HepG2 (cell line): ENCODE results near the gene GLB1L3. TPM values are rescaled to one million over a fixed set of nuclear protein-coding genes. Genes with fewer than 3 reads are reported as not detected.

ENCODE experiments used
- ATAC-seq: fragments of 200-7000 bp; cut with Tn5 transposase; 3 replicates; pipeline ENCODE4 v1.9.1; 2020; ENCODE audit warnings: mild to moderate bottlenecking, moderate library complexity
- BruUV-seq: library from RNA; stranded (reverse); fragments of 400-500 nt; replicated peaks from 2 replicates; lab custom pipeline; 2021; lab: Mats Ljungman, UMichigan
- CTCF ChIA-PET: fragments of 300-600 bp; formaldehyde crosslinking; extraction: SDS; loops from one replicate; lab custom pipeline; 2021; ENCODE audit warnings: low total read pairs, inconsistent platforms, low intra/inter-chr PET ratio; lab: Yijun Ruan, JAX
- POLR2A ChIA-PET: fragments of 350-600 bp; sonication (Branson Sonifier 250); formaldehyde crosslinking; loops from one replicate; lab custom pipeline; 2020; ENCODE audit warnings: antibody characterized with exemption, inconsistent platforms; lab: Yijun Ruan, JAX
- DNase-seq: peaks from one replicate; pipeline ENCODE4 v3.0.0-alpha.2; 2015; ENCODE audit warnings: low spot score
- FAIRE-seq: peaks from 3 replicates; lab custom pipeline; 2011; peaks lifted over from hg19 to GRCh38; lab: Jason Lieb, UNC
- H2AFZ ChIP-seq: one replicate; pipeline ENCODE4 v1.6.1; 2011; ENCODE audit warnings: low read length, inconsistent platforms
- H3K27ac ChIP-seq: fragments of 300-600 bp; 3 replicates; pipeline ENCODE4 v1.8.0; 2011; ENCODE audit warnings: mixed run types, mild to moderate bottlenecking, mixed read lengths, low read length, inconsistent platforms; ENCODE audit not compliant: insufficient read depth; ENCODE audit errors: extremely low read length
- H3K27me3 ChIP-seq, 2 experiments: fragments of 200-600 bp in 1 of 2; 2 replicates in 1 of 2; 3 replicates in 1 of 2; pipeline versions ENCODE4 v1.6.0 to v1.8.0; 2011; ENCODE audit warnings: low read length in 2 of 2, mild to moderate bottlenecking in 2 of 2, moderate library complexity in 2 of 2, inconsistent platforms in 1 of 2; ENCODE audit not compliant: insufficient read depth in 2 of 2, control insufficient read depth in 1 of 2
- H3K36me3 ChIP-seq, 2 experiments: fragments of 200-600 bp in 1 of 2; replicated peaks in 1 of 2; 2 replicates in 1 of 2; 3 replicates in 1 of 2; pipeline versions ENCODE4 v1.5.1 to v1.8.0; 2011; ENCODE audit warnings: low read length in 2 of 2, inconsistent platforms in 1 of 2; ENCODE audit not compliant: insufficient read depth in 2 of 2, control insufficient read depth in 1 of 2
- H3K4me1 ChIP-seq: 2 replicates; pipeline ENCODE4 v1.5.1; 2012; ENCODE audit warnings: low read length, inconsistent platforms; ENCODE audit not compliant: insufficient read depth
- H3K4me2 ChIP-seq: 2 replicates; pipeline ENCODE4 v1.6.0; 2011; ENCODE audit warnings: low read depth, low read length, inconsistent platforms
- H3K4me3 ChIP-seq, 3 experiments: fragments of 200-600 bp in 1 of 3; sonication (generic), shearing (Covaris generic) in 1 of 3; replicated peaks in 1 of 3; 2 replicates each; pipeline ENCODE4 v1.5.1; 2011 to 2016; ENCODE audit warnings: low read length in 3 of 3, inconsistent platforms in 2 of 3, low read depth in 2 of 3, mild to moderate bottlenecking in 2 of 3, control low read depth in 1 of 3, mixed read lengths in 1 of 3; ENCODE audit not compliant: insufficient read depth in 1 of 3
- H3K79me2 ChIP-seq: one replicate; pipeline ENCODE4 v1.6.1; 2011; ENCODE audit warnings: low read length, inconsistent platforms; ENCODE audit not compliant: insufficient read depth
- H3K9ac ChIP-seq: 2 replicates; pipeline ENCODE4 v1.6.0; 2011; ENCODE audit warnings: mild to moderate bottlenecking, low read depth, low read length, inconsistent platforms; ENCODE audit not compliant: insufficient read depth
- H3K9me3 ChIP-seq: 2 replicates; pipeline ENCODE4 v1.5.1; 2012; ENCODE audit warnings: mild to moderate bottlenecking, low read length
- H4K20me1 ChIP-seq: 2 replicates; pipeline ENCODE4 v1.6.0; 2011; ENCODE audit warnings: inconsistent platforms, mild to moderate bottlenecking, low read length, moderate library complexity; ENCODE audit not compliant: insufficient read depth
- CCDC6 ChIP-seq: sonication (generic); formaldehyde crosslinking; IDR thresholded peaks from 2 replicates; pipeline ENCODE4 v1.8.1; 2022; ENCODE audit warnings: mild to moderate bottlenecking, missing genetic modification reagents, moderate library complexity
- CHD4 ChIP-seq: fragments of 200-600 bp; sonication (generic); IDR thresholded peaks from 2 replicates; pipeline ENCODE4 v1.7.0; 2017; ENCODE audit warnings: mild to moderate bottlenecking, low read length, borderline replicate concordance
- HOXD1 ChIP-seq: sonication (generic); formaldehyde crosslinking; IDR thresholded peaks from 2 replicates; pipeline ENCODE4 v1.5.0; 2020; ENCODE audit warnings: missing genetic modification reagents
- KDM5B ChIP-seq: sonication (generic); formaldehyde crosslinking; IDR thresholded peaks from 2 replicates; pipeline ENCODE4 v1.4.0; 2020; ENCODE audit warnings: missing genetic modification reagents, mild to moderate bottlenecking, borderline replicate concordance
- MEIS1 ChIP-seq: sonication (generic); formaldehyde crosslinking; IDR thresholded peaks from 2 replicates; pipeline ENCODE4 v1.9.0; 2021; ENCODE audit warnings: mild to moderate bottlenecking, missing genetic modification reagents, moderate library complexity, borderline replicate concordance
- MXD4 ChIP-seq: IDR thresholded peaks from 2 replicates; pipeline ENCODE4 v1.6.1; 2016; ENCODE audit warnings: mild to moderate bottlenecking, missing biosample characterization, missing genetic modification reagents
- NFKB2 ChIP-seq: sonication (generic); formaldehyde crosslinking; IDR thresholded peaks from 2 replicates; pipeline ENCODE4 v1.4.0; 2020; ENCODE audit warnings: missing genetic modification reagents, borderline replicate concordance
- NKX3-1 ChIP-seq: sonication (generic); formaldehyde crosslinking; IDR thresholded peaks from 2 replicates; pipeline ENCODE4 v1.5.0; 2020; ENCODE audit warnings: missing genetic modification reagents
- RXRA ChIP-seq: sonication (generic); formaldehyde crosslinking; IDR thresholded peaks from 2 replicates; pipeline ENCODE4 v1.5.1; 2020; ENCODE audit warnings: missing genetic modification reagents
- SALL1 ChIP-seq: sonication (generic); formaldehyde crosslinking; IDR thresholded peaks from 2 replicates; pipeline ENCODE4 v1.8.0; 2022; ENCODE audit warnings: mild to moderate bottlenecking, missing genetic modification reagents
- YEATS2 ChIP-seq: sonication (generic); formaldehyde crosslinking; IDR thresholded peaks from 2 replicates; pipeline ENCODE4 v1.4.0; 2020; ENCODE audit warnings: missing genetic modification reagents, borderline replicate concordance
- ZC3H4 ChIP-seq: sonication (generic); formaldehyde crosslinking; IDR thresholded peaks from 2 replicates; pipeline ENCODE4 v1.4.0; 2020; ENCODE audit warnings: missing genetic modification reagents, borderline replicate concordance
- ZFY ChIP-seq: sonication (generic); formaldehyde crosslinking; IDR thresholded peaks from 2 replicates; pipeline ENCODE4 v1.4.0; 2020; ENCODE audit warnings: missing genetic modification reagents
- ZNF263 ChIP-seq: sonication (generic); formaldehyde crosslinking; IDR thresholded peaks from 2 replicates; pipeline ENCODE4 v1.4.0; 2020; ENCODE audit warnings: missing genetic modification reagents
- ZNF451 ChIP-seq: sonication (generic); formaldehyde crosslinking; IDR thresholded peaks from 2 replicates; pipeline ENCODE4 v1.5.0; 2020; ENCODE audit warnings: mild to moderate bottlenecking, missing genetic modification reagents
- ZNF589 ChIP-seq: sonication (generic); formaldehyde crosslinking; conservative IDR thresholded peaks from 2 replicates; pipeline ENCODE4 v1.8.0; 2022; ENCODE audit warnings: mild to moderate bottlenecking, moderate library complexity, missing genetic modification reagents
- WGBS: methylation state at CpG from one replicate; pipeline ENCODE4 v1.1.6; 2017; ENCODE audit warnings: low lambda C conversion rate; 5-methylcytosine and 5-hydroxymethylcytosine counted together
- in situ Hi-C: cut with HindIII; loops from 2 replicates; pipeline ENCODE4 v1.10.0; 2017; ENCODE audit warnings: low pct_unique_long_range_greater_than_20kb; ENCODE audit not compliant: extremely low pct_ligation_motif_present
- intact Hi-C: fragments of 100-400 bp; cut with micrococcal nuclease; formaldehyde crosslinking; loops from one replicate; pipeline ENCODE4 v1.10.0; 2022; ENCODE audit not compliant: unreplicated experiment
- polyA plus RNA-seq, 8 experiments: library from polyadenylated mRNA; depleted of rRNA in 3 of 8; stranded (reverse) in 7 of 8; unstranded in 1 of 8; fragments of >200 nt; fragmentation: Illumina TruSeq in 4 of 8; extraction: Trizol in 4 of 8; gene quantifications; 2 replicates each; pipeline versions ENCODE4 v1.2.1 to v1.2.3, GENCODE V29; 2011 to 2016; ENCODE audit warnings: low read depth in 4 of 8, missing spikeins in 1 of 8, mixed read lengths in 1 of 8; ENCODE audit not compliant: insufficient read depth in 1 of 8
- total RNA-seq, 5 experiments: library from RNA; depleted of rRNA; stranded (reverse); fragments of >200 nt; fragmentation: Illumina TruSeq; extraction: Trizol; gene quantifications; 2 replicates each; pipeline ENCODE4 v1.2.3, GENCODE V29; 2016; ENCODE audit warnings: low read depth in 1 of 5
- TF ChIP-seq, protein P1 (sequence below): sonication (generic); formaldehyde crosslinking; IDR thresholded peaks from 2 replicates; pipeline ENCODE4 v1.4.0; 2020; ENCODE audit warnings: mild to moderate bottlenecking, missing genetic modification reagents
- TF ChIP-seq, protein P2 (sequence below): sonication (generic); formaldehyde crosslinking; IDR thresholded peaks from 2 replicates; pipeline ENCODE4 v1.5.0; 2020; ENCODE audit warnings: mild to moderate bottlenecking, missing genetic modification reagents, moderate library complexity
- TF ChIP-seq, protein P3 (sequence below), 2 experiments: sonication (generic) in 1 of 2; formaldehyde crosslinking in 1 of 2; IDR thresholded peaks; 2 replicates each; pipeline versions ENCODE4 v1.4.0 to v1.6.1; 2018 to 2020; ENCODE audit warnings: missing genetic modification reagents in 2 of 2, borderline replicate concordance in 1 of 2, low read depth in 1 of 2, mild to moderate bottlenecking in 1 of 2, missing biosample characterization in 1 of 2

GLB1L3 gene
- total and polyA plus RNA-seq, 2 of the 13 experiments (the other 11 are each of a cell fraction or from before 2014, with no cell fraction given), result not detected

DNA sequence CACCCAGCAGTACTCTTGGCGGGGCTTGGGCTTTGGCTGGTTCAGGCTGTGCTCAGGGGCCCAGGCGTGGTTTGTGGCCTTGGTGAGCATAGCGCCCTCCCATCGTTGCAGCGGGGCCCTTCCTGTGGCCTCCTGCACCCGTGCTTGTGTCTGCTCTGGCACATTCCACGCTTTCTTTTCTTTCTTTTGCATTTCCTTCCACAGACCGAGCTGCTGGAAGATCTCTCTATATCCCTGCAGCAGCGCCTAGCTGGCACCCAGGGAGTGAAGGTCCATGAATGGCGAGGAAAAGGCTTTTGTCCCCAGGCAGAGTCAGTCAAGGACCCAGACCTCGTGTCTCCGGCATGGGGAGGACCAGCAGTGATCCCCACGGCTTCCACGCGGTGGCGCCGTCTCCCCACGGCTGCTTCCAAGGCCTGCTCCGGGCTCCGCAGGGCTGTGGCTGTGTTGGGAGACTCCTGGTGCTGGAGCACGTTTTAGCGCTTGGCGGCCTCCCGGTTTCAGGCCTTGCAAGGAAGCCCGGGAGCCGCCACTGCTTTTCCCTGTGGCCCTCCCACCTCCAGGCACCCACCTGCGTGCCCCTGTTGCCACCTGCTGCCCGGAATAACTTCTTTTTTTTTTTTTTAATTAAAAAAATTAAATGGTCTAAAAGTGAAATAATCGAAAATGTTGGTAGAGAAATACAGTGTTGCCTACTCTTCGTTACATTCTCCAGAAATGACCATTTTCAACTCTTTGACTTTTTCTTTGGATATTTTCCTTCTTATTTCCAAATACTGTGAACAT, 84.1 kb downstream of the GLB1L3 start:
- ChIA-PET CTCF (interaction anchor here (0.7 to 1.2 kb wide), 3 partner anchors 98 to 276 kb away, joined by 3 to 5 read pairs (median 4); no protein-coding TSS in a partner anchor), POLR2A (no interaction called here)
- no peaks in the 10 kb centered on the region for H3K36me3 ChIP-seq
- ATAC-seq (peak; percentile 97), DNase-seq (peak; percentile 65), FAIRE-seq (peak; percentile 56)
- no peak overlapping the region for H2AFZ ChIP-seq
- peaks cover 15 to 57% of the 10 kb centered on the region in 2 experiments for H3K27me3 ChIP-seq
- intact Hi-C loops (loop anchor here (1.0 kb wide), 1 partner anchor 219 kb away; no protein-coding TSS in a partner anchor), in situ Hi-C loops (loop anchor here (5.0 to 10.0 kb wide), 2 partner anchors 215 to 367 kb away; no protein-coding TSS in a partner anchor)
- no TSS peak for BruUV-seq
- no peak overlapping the region for H3K9ac ChIP-seq
- H3K27ac ChIP-seq, result no peak overlapping the region
- H3K9me3 ChIP-seq, result no peaks in the 10 kb centered on the region
- no peaks in the 10 kb centered on the region for H4K20me1 ChIP-seq
- H3K4me2 ChIP-seq, result no peak overlapping the region; the same call in 1 of the 2 replicates
- WGBS, result 19% methylated on average over 21 of the region's 30 CpGs
- no peak overlapping the region for H3K4me3 ChIP-seq
- H3K79me2 ChIP-seq, result no peaks in the 10 kb centered on the region
- H3K4me1 ChIP-seq, result peaks cover 6% of the 10 kb centered on the region
- TF ChIP-seq NKX3-1 (CRISPR knock-in tag) (no peak), ZC3H4 (no peak), CHD4 (no peak), RXRA (CRISPR knock-in tag) (0 out of 2 replicates have a peak, but pooled peaks have one; percentile 23), ZFY (CRISPR knock-in tag) (peak; percentile 70), MEIS1 (no peak), HOXD1 (CRISPR knock-in tag) (no peak), ZNF263 (CRISPR knock-in tag) (peak; percentile 91), ZNF589 (CRISPR knock-in tag) (no peak), YEATS2 (CRISPR knock-in tag) (no peak), SALL1 (CRISPR knock-in tag) (peak; percentile 85), CCDC6 (CRISPR knock-in tag) (peak; percentile 54; the same call in 1 of the 2 replicates), KDM5B (CRISPR knock-in tag) (peak; percentile 36; the same call in 1 of the 2 replicates), ZNF451 (CRISPR knock-in tag) (0 out of 2 replicates have a peak, but pooled peaks have one; percentile 67), MXD4 (peak; percentile 54; the same call in 1 of the 2 replicates), NFKB2 (peak; percentile 63; the same call in 1 of the 2 replicates)
- TF ChIP-seq, protein P1, sequence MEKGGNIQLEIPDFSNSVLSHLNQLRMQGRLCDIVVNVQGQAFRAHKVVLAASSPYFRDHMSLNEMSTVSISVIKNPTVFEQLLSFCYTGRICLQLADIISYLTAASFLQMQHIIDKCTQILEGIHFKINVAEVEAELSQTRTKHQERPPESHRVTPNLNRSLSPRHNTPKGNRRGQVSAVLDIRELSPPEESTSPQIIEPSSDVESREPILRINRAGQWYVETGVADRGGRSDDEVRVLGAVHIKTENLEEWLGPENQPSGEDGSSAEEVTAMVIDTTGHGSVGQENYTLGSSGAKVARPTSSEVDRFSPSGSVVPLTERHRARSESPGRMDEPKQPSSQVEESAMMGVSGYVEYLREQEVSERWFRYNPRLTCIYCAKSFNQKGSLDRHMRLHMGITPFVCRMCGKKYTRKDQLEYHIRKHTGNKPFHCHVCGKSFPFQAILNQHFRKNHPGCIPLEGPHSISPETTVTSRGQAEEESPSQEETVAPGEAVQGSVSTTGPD (CRISPR knock-in tag), result no peak
- TF ChIP-seq, protein P2, sequence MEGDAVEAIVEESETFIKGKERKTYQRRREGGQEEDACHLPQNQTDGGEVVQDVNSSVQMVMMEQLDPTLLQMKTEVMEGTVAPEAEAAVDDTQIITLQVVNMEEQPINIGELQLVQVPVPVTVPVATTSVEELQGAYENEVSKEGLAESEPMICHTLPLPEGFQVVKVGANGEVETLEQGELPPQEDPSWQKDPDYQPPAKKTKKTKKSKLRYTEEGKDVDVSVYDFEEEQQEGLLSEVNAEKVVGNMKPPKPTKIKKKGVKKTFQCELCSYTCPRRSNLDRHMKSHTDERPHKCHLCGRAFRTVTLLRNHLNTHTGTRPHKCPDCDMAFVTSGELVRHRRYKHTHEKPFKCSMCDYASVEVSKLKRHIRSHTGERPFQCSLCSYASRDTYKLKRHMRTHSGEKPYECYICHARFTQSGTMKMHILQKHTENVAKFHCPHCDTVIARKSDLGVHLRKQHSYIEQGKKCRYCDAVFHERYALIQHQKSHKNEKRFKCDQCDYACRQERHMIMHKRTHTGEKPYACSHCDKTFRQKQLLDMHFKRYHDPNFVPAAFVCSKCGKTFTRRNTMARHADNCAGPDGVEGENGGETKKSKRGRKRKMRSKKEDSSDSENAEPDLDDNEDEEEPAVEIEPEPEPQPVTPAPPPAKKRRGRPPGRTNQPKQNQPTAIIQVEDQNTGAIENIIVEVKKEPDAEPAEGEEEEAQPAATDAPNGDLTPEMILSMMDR, result peak; percentile 97
- TF ChIP-seq, protein P3, sequence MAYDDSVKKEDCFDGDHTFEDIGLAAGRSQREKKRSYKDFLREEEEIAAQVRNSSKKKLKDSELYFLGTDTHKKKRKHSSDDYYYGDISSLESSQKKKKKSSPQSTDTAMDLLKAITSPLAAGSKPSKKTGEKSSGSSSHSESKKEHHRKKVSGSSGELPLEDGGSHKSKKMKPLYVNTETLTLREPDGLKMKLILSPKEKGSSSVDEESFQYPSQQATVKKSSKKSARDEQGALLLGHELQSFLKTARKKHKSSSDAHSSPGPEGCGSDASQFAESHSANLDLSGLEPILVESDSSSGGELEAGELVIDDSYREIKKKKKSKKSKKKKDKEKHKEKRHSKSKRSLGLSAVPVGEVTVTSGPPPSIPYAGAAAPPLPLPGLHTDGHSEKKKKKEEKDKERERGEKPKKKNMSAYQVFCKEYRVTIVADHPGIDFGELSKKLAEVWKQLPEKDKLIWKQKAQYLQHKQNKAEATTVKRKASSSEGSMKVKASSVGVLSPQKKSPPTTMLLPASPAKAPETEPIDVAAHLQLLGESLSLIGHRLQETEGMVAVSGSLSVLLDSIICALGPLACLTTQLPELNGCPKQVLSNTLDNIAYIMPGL (CRISPR knock-in tag; IDR thresholded peaks at IDR 0.05; ENCODE audit: borderline replicate concordance in 1 of 2, low read depth in 1 of 2), result peak; percentile 56 to 58; a peak in 1 of 4 replicates
